ENCODE results near the gene EP400. TPM values are rescaled to one million over a fixed set of nuclear protein-coding genes. Genes with fewer than 3 reads are reported as not detected.

The EP400 gene
- total and polyA plus RNA-seq, 2 of the 8 experiments (the other 6 are each of a cell fraction or from before 2014, with no cell fraction given) = 13.1 to 69.7 TPM

DNA sequence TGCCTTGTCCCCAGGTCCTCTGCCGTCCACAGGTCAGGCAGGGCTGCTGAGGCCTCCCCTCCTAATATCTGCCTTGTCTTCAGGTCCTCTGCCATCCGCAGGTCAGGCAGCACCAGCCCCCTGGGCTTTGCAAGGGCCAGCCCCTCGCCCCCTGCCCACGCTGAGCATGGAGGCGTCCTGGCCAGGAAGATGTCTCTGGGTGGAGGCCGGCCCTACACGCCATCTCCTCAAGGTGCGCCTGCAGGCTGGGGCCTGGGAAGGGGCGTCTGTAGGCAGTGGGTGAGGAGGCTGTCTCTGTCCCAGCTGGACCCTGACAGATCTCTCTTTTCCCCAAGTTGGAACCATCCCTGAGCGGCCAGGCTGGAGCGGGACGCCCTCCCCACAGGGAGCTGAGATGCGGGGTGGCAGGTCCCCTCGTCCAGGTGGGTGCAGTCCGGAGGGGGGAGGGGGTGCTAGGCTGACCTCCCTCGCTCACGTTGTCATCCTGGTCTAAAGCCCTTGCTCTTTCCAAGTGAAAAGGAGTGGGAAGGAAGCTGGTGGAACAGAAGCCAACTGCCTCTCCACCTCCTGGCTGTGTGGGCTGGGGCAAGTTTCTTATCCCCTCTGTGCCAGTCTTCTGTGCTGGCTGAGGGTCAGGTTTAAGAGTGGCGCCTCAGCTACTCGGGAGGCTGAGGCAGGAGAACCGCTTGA, 34.6 kb upstream of the EP400 start:
- H2BK20ac ChIP-seq (ENCODE audit: low read length) = no peak overlapping the region
- no peak overlapping the region for H2BK120ac ChIP-seq (replicated peaks; ENCODE audit: low read depth, low read length)
- H3K36me3 ChIP-seq (ENCODE audit: control insufficient read depth in 2 of 4, insufficient read depth in 4 of 4, low read length in 3 of 4) = peaks cover 8 to 66% (median 38%) of the 10 kb centered on the region in 4 experiments
- H3K23me2 ChIP-seq (ENCODE audit: low read depth, low read length) = peaks cover 4% of the 10 kb centered on the region; the same call in 1 of the 2 replicates
- no peaks in the 10 kb centered on the region for H3K27me3 ChIP-seq (replicated peaks in 1 of 4; ENCODE audit: control insufficient read depth in 3 of 4, extremely low read depth in 1 of 4, insufficient read depth in 3 of 4, low read length in 3 of 4)
- no peak overlapping the region for H3K4me2 ChIP-seq (ENCODE audit: insufficient read depth in 1 of 2, low read depth in 2 of 2, low read length in 2 of 2)
- H3K18ac ChIP-seq (ENCODE audit: extremely low read depth, low read length) = no peak overlapping the region
- WGBS, 2 experiments (ENCODE audit: extremely low coverage in 1 of 2, insufficient coverage in 1 of 2, insufficient read length in 1 of 2, insufficient replicate concordance in 2 of 2, low coverage in 1 of 2, low lambda C conversion rate in 2 of 2, missing lambda C conversion rate in 1 of 2) = 91% methylated on average over 15 of the region's 20 CpGs; no CpG with 5 or more reads in 1 of the 2 experiments
- CTCF ChIA-PET (ENCODE audit: partially characterized antibody) = interaction anchor here (0.7 to 1.3 kb wide), 3 partner anchors 10 to 101 kb away, joined by 3 read pairs; no protein-coding TSS in a partner anchor
- no peak overlapping the region for H4K91ac ChIP-seq (replicated peaks; ENCODE audit: insufficient read length, low read length)
- no peak overlapping the region for H3K4me3 ChIP-seq (ENCODE audit: extremely low read depth in 1 of 4, insufficient read depth in 2 of 4, low read depth in 3 of 4, low read length in 4 of 4)
- no peak overlapping the region for H3K14ac ChIP-seq (ENCODE audit: insufficient read length)
- H3K23ac ChIP-seq (ENCODE audit: insufficient read length) = no peak overlapping the region
- H4K20me1 ChIP-seq (replicated peaks in 1 of 2; ENCODE audit: control insufficient read depth in 1 of 2, insufficient read depth in 2 of 2, low read length in 2 of 2) = peaks cover 0 to 12% of the 10 kb centered on the region in 2 experiments
- H4K8ac ChIP-seq (ENCODE audit: extremely low read depth, insufficient read depth, low read length) = no peak overlapping the region; the same call in 1 of the 2 replicates
- no peak overlapping the region for H2BK15ac ChIP-seq (ENCODE audit: low read length)
- H2AK5ac ChIP-seq (ENCODE audit: low read depth, low read length) = no peak overlapping the region
- no peaks in the 10 kb centered on the region for H3K79me1 ChIP-seq (ENCODE audit: low read depth, low read length)
- no peak overlapping the region for H3K4ac ChIP-seq (replicated peaks; ENCODE audit: insufficient read length, low read depth, low read length)
- TF ChIP-seq TAF1 (IDR thresholded peaks at IDR 0.05; ENCODE audit: low read depth, low read length) (no peak), SIRT6 (IDR thresholded peaks at IDR 0.05; ENCODE audit: low read length) (no peak), HDAC6 (IDR thresholded peaks at IDR 0.05; ENCODE audit: low read depth, low read length) (no peak), RFX5 (IDR thresholded peaks at IDR 0.05; ENCODE audit: borderline replicate concordance, low read depth, low read length) (no peak), PHF8 (conservative IDR thresholded peaks at IDR 0.05; ENCODE audit: low read depth, low read length) (no peak), TBP (IDR thresholded peaks at IDR 0.05; ENCODE audit: low read depth, low read length) (no peak), FOSL1 (IDR thresholded peaks at IDR 0.05; ENCODE audit: insufficient read depth, low read depth, low read length) (no peak), SIN3A (conservative IDR thresholded peaks at IDR 0.05 in 1 of 2, IDR thresholded peaks at IDR 0.05 in 1 of 2; ENCODE audit: low read depth in 1 of 2, low read length in 2 of 2) (no peak), GTF2F1 (IDR thresholded peaks at IDR 0.05; ENCODE audit: borderline replicate concordance, low read depth, low read length) (no peak), SP4 (IDR thresholded peaks at IDR 0.05; ENCODE audit: low read length) (no peak)
- DNase-seq (ENCODE audit: low read depth in 1 of 2, low spot score in 2 of 2) = no peak
- H2AFZ ChIP-seq (ENCODE audit: low read length) = no peak overlapping the region
- no peaks in the 10 kb centered on the region for H3K79me2 ChIP-seq (ENCODE audit: control insufficient read depth in 1 of 2, insufficient read depth in 2 of 2, low read length in 2 of 2)
- H3K9me3 ChIP-seq (ENCODE audit: insufficient read depth in 2 of 2, low read depth in 1 of 2, low read length in 1 of 2) = no peaks in the 10 kb centered on the region
- H2BK12ac ChIP-seq (ENCODE audit: low read depth, low read length) = no peak overlapping the region
- no peak overlapping the region for H3K27ac ChIP-seq (ENCODE audit: low read depth, low read length)
- H4K5ac ChIP-seq (ENCODE audit: insufficient read length, low read depth, low read length) = no peak overlapping the region
- H3K4me1 ChIP-seq (replicated peaks in 1 of 4; ENCODE audit: control insufficient read depth in 3 of 4, insufficient read depth in 4 of 4, low read length in 3 of 4) = no peaks in the 10 kb centered on the region
- H2BK5ac ChIP-seq (ENCODE audit: low read depth, low read length) = no peak overlapping the region
- POLR2A ChIA-PET (ENCODE audit: partially characterized antibody) = interaction anchor here (1.0 to 2.3 kb wide), 6 partner anchors 11 to 61 kb away, joined by 3 to 8 read pairs (median 3); partner anchors contain the start of gene PUS1
- H3K56ac ChIP-seq (replicated peaks; ENCODE audit: insufficient read length, low read depth, low read length) = no peak overlapping the region
- no peak for FAIRE-seq
- no peak overlapping the region for H3K9ac ChIP-seq (replicated peaks in 1 of 4; ENCODE audit: extremely low read depth in 1 of 4, low read depth in 3 of 4, low read length in 3 of 4)

Measured in H1 (cell line).